ENCODE data around the gene FAM98B.

FAM98B gene

DNA sequence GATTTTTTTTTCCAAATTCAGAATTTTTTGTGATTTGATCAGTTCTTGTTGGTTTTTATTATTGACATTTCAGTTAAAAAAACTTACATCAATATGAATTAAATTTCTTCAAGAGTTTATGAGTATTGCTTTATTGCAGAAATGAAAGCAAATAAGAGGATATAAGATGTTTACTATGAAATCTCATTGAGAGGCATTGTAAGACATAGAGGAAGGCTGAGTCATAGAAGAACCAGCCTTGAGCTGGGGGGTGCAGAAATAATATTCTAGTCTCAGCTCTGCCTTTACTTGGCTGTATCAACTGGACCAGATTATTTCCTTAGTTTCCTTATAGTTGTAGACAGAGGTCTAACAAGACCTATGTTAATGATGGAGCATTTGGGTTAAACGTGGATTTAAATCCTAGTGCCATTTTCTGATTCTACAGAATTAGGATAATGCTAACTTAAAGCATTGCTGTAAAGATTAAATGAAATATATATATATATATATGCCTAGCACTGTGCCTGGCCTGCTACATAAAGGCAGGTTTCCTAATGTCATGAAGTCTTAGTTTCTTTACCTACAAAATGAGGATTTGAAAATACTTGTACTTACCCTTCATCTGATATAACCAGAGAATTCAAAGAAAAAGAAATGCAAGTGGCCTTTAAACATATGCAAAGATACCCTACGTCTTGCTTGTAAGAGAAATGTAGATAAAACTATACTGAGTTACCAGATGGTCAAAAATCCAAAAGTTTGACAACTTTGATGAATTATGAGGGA lies 7.3 kb downstream of the FAM98B start:
- DNase-seq (ENCODE audit: low spot score) = peak; percentile 51

DNA sequence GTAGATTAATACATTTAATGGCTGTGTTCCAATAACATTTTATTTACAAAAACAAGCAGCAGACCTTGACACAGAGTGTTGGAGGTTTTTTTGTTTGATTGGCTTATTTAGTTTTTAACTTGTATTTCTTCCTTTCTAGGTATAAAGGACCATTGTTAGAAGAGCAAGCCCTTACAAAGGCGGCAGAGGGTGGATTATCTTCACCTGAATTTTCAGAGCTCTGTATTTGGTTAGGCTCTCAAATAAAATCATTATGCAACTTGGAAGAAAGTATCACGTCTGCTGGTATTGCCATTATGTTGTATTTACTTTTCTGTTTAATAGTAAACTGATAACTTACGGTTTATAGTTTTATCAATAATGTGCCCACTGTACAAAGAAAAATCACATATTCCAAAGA lies 10.0 kb downstream of the FAM98B start:
- DNase-seq (ENCODE audit: low spot score) = no peak

DNA sequence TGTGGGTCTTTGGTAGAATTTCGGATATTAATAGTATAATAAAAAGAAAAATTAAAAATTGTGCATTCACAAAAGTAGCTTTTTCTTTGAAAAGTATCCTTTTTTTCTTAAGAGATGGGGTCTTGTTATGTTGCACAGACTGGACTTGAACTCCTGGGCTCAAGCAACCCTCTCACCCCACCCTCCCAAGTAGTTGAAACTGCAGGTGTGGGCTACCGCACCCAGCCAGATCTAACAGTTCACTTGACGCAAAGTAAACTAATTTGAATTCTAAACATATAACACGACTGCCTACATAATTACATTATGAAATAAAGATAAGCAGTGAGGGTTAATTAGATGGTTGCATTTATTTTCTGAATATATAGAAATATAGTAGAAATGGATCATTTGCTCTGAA lies 10.7 kb downstream of the FAM98B start:
- DNase-seq (ENCODE audit: low spot score) = no peak

DNA sequence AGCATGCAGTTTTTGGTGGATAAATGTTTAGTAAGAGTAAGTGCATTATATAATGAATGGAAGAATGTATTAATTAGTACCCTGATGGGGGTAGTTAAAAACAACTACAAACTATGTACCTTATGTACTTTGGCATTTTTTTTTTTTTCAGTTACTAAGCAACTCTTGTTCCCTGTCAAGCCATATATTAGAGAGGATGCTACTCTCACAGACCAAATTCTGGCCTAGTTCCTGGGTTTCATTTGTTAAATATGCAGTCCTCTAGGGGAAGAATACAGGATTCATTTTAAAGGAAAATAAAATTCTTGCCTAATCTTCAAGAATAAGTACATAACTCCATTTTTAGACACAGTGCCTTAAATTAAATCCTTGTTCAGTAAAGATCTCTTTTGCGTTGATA lies 16.9 kb downstream of the FAM98B start:
- DNase-seq (ENCODE audit: low spot score) = no peak

DNA sequence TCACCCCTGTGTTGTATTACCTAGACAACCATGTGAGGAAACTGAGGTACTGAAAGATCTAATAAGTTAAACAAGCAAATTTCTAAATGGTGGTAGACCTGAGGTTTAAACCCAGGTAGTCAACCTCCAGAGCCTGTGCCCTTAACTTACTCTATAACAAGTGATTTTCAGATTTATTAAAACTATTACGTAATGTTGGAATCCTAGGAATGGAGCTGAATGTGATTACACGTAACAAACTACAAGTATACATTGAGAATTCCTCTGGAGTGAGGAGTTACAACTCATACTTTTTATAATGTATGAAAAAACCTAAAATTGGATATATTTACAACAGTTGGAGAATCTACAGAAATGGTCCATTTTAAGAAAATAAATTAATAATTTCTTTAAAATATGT lies 18.0 kb downstream of the FAM98B start:
- DNase-seq (ENCODE audit: low spot score) = no peak

DNA sequence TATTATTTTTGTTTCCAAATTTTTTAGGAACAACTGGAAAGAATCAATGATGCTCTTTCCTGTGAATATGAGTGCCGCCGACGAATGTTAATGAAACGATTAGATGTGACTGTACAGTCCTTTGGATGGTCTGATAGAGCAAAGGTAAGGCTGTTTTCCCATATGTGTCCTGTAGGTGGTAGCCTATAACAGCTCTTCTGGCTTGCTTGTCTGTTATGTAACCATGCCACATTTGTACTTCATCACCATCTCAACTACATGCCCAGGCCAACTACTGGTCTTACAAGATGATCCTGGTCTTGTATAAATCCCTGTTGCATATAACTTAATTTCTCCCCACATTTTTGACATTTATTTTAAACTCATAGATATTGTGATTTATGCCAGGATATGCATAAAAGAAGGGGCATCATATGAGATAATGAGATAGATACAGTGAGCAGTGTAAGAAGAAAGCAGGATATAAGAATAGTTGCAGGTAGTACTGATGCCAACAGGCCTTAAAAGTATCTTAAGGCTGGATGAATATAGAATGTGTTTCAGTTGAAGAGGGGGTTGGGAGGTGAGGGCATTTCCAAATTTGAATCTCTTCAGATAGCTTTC lies 20.3 kb downstream of the FAM98B start:
- DNase-seq (ENCODE audit: low spot score) = no peak

DNA sequence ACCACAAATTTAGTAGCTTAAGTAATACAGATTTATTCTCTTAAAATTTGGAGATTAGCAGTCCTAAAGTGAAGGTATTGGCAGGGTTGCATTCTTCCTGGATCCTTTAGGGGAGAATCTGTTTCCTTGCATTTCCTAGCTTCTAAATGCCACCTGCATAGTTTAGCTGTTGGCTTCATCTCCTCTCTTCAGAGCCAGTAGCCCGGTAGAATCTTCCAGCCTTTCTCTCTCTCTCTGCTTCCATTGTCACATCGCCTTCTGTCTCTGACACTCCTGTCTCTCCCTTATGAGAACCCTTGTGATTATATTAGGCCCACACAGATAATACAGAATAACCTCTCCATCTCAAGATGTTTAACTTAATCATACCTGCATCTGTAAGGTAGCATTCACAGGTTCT lies 21.4 kb downstream of the FAM98B start:
- DNase-seq (ENCODE audit: low spot score) = no peak

DNA sequence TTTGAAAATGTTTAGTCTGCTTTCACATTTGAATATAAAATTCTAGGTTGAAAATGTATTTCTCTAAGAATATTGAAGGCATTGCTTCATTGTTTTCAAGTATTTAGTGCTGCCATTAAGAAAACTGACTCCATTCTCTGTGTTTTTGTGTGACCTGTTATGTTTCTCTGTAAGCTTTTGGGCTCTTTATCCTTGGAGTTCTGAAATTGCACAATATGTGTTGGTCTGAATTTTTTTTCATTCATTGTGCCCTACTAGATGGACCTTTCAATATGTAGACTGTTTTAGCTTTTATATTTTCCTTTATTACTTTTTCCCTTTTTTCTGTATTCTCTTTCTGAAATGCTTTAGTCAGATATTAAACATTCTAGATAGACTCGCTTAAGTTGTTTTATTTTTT lies 22.2 kb downstream of the FAM98B start:
- DNase-seq (ENCODE audit: low spot score) = no peak

DNA sequence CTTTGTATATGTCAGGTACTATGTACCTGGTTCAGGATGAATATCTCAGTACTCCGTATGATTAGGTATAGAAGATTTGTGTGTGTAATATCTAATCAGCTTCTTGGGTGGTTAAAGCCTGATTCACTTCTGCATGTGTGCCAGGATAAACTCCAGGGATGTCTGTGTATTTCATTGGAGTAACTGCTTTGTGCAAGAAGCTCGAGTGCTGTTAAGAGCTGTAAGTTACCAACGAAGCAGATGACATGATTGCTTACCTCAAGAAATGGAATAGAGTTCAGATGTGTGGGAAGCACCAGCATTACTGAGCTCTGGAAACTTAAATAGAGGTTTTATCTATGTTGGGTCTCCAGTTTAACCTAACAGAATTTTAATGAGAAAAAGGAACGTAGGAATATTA lies 23.7 kb downstream of the FAM98B start:
- DNase-seq (ENCODE audit: low spot score) = no peak

DNA sequence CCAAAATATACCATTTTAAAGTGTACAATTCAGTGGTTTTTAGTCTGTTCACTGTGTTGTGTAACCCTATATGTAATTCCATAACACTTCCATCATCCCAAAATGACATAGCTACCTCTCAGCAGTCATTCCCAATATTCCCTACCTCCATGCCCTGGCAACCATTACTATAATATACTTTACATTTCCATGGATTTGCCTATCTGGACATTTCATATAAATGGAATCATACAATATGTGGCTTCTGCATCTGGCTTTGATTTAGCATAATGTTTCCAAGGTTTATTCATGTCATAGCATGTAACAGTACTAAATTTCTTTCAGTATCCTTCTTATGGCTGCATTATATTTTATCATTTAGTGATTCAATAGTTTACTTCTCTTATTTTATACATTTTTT lies 25.3 kb downstream of the FAM98B start:
- DNase-seq (ENCODE audit: low spot score) = no peak

DNA sequence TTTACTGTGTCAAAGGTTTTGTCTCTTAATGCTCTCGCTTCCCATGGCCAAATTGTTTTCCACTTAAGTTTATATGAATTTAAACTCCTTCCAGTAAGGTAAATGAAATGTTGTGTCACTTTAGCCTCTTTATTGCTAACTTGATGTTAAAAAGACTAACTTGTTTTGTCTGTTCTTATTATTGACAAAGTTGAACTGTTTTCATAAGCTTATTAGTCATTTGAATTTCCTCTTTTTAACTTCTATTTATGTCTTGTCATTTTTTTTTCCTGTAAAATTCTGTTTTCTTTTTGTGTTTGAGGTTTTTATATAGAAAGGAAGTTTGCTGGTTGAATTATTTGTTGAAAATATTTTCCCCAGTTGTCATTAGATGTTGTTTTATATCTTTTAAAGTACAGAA lies 25.8 kb downstream of the FAM98B start:
- DNase-seq (ENCODE audit: low spot score) = no peak

DNA sequence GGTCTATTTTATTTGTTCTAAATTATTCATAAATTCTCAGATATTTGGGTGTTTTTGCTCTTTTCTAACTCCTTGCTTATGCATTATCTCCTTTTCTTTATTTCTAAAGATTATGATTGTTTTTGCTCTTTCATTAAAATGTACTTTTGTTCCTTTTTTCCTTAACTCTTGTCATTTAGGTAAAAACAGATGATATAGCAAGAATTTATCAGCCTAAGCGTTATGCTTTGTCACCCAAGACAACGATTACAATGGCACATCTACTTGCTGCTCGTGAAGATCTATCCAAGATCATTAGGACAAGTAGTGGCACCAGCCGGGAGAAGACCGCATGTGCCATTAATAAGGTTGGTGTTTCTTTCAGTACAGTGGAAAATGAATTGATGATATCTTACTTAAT lies 27.2 kb downstream of the FAM98B start:
- DNase-seq (ENCODE audit: low spot score) = no peak

DNA sequence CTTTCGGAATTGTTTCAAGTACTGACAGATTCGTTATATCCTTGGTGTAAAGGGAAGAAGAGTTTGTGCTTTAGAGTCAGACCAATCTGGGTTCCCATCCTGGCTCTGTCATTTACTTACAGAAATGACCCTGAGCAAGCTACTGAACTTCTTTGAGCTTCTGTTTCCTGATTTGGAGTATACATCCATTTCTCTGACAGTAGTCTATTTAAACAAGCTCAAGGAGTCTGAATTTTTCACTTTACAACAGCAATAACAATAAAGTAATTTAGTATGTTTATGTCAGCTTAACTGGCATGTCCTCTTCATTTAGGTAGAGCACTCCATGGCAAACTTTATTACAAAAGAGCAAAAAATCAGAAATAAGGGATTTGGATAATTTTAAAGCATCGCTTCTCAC lies 27.8 kb downstream of the FAM98B start:
- DNase-seq (ENCODE audit: low spot score) = no peak

DNA sequence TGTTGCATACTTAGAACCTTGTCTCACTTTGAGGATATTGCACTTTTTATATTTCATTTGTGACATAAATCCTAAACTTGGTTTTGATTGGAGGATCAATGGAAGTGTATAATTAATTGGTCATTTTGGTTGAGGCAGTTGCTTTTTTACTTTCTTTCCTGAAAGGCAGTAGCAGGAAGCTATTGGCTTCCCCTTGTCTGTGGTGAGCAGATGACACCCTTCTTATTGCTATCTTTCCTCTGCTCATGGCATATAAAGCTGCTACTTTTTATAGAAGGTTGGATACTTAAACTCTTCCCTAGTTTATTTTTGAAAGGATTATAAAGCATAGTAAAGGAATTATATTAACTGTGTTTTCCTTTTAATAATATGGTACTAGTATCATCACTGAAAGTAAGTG lies 28.6 kb downstream of the FAM98B start:
- no peak for DNase-seq (ENCODE audit: low spot score)

DNA sequence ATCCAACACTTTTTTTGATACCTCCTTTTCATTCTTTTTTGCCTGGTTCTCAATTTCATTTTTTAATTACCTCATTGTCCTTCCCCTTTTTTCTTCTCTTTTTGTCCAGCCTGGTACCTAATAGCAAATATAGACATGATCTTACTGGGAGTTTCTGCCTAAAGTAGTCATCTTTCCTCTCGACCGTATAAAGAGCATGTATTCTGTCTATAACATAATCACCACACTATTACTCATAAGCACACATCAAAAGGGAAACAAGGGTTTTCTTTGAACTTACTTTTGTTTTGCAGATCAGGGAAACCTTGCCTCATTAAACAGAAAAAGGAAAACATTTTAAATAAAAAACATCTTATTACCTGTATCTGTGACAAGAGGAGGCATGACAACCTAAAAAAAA lies 33.0 kb downstream of the FAM98B start:
- DNase-seq (ENCODE audit: low spot score) = peak; percentile 5

DNA sequence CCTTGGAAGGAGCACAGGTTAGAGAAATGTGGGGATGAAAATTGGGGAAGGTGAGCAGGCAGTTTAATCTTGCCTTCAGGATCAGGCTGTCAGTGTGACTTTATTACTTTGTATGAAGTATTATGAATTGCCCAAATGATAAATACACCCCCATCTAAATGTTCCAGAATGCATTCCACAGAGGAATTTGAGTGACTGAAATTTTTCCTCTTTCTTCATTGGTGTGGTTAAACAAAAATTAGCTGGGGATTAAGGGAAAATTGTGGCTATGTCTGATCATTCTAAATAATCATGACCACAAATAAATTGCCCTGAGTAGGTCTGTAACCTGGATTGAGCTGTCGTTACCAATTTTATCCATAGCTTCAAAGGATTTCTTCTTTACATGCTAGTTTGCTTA lies 33.5 kb downstream of the FAM98B start:
- no peak for DNase-seq (ENCODE audit: low spot score)

DNA sequence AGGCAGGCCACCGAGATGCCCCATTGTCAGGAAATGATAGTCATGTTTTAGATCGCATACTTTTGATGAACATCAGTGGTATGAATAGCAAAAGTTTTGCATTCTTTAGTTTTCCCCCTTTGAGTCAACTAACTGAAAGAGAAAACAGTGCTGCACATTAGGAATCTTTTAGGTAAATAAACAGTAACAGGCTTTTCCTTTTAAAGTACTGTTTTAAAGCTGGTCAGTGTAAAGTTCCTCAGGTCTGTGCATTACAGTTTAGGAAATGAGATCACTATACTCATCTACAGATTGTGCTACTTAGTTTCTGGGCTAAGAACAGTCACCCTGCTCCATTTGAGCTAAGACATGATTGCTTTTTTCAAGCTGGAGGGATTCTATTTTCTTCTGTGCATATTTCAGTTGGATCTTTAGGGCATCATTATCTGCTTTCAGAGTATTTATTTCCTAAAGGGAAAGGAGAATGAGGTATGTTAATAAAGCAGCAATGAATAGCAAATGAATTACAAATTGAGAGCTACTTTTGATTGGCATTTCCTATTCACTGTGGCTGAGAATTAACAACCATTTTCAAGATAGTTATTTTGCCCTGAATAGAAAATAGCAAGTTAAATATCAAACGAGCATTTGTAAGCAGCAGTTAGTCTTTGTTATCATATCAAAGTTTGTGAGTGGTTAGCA lies 36.5 kb downstream of the FAM98B start:
- DNase-seq (ENCODE audit: low spot score) = peak; percentile 53

DNA sequence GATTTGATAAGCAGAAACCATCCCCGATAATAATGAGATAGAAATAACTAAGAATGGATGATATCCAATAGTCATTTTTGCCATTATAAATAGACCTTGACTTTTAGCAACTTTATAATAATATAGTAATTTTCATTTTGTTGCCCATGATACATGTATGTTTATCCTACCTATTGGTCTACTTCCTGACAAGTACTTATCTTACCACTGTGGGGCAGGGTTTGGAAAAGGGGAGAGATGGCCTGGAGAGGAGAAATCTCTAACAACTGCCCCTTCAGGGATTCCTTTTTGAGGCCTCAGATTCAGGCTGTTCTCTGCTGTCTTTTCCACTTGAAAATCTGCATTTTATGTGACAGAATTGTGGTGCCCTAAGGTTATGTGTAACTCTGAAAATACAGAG lies 42.2 kb downstream of the FAM98B start:
- DNase-seq (ENCODE audit: low spot score) = no peak

DNA sequence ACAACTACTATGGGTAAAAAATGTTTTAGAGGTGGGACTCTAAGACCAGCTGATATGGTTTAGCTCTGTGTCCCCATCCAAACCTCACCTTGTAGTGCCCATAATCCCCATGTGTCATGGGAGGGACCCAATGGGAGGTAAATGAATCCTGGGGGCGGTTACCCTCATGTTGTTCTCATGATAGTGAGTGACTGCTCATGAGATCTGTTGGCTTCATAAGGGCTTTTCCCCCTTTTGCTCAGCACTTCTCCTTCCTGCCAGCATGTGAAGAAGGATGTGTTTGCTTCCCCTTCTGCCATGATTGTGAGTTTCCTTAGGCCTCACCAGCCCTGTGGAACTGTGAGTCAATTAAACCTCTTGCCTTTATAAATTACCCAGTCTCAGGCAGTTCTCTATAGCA lies 45.7 kb downstream of the FAM98B start:
- DNase-seq (ENCODE audit: low spot score) = no peak

DNA sequence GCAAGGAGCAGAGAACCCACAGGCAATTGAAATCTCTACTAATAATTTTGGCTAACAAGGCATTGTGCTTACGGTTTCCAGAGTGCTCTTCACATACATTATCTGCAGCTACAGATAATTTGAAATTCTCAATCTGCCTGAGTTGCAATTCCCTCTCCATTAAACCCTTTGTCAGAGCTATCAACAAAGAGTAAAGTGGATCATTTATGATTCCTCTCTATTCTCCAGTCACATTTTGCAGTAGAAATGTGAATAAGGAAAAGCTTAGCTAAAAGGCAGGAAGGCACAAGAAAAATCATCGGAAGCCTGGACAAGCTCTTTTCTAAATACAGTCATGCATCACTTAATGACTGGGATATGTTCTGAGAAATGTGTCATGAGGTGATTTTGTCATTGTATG lies 49.6 kb downstream of the FAM98B start:
- DNase-seq (ENCODE audit: low spot score) = no peak

DNA sequence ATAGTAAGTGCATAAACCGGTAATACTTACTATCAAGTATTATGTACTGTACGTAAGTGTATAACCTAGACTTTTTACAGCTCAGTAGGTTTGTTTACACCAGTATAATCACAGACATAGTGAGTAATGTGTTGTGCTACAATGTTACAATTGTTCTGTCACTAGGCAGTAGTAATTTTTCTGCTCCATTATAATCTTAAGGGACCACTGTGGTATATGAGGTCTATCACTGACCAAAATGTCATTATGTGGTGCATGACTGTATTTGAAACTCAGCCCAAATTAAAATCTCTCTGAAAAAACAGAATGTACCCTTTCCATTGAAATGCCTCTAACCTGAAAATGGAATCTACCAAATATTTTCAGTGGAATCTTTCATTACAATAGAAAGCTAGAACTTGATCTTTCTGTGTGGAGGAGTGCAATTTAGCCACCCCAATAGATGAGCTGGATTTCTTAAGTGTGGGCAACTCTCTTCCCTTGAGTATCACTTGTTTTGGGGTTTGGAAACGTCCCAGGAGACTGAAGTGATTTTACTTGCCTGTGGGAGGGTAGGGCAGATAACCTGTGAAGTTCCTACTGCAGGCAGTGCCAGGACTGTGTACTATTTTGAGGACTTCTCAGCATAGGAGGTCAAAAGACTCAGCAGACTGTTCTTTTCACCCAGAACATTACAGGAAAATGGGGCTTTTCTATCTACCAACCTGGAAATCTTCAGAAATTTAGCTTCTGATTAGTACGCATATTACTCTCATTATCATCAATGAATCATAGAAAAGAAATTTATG lies 50.9 kb downstream of the FAM98B start:
- no peak for DNase-seq (ENCODE audit: low spot score)

DNA sequence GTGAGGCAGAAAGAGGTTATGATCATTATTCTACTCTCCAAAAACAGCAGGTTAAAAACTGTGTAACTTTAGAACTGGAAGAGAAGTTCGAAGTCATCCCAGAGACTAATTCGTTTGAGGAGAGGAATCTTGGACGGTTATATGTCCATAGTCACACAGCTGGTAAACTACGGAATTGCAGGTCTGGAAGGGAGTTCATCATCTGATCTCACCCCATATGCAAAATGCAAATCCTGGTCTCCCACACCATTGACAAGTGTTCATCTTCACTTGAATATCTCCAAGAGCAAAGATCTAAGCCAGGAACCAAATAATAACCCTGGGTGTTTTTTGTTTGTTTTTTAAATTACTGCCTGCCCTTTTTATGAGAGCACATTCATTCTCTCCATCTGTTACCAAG lies 53.1 kb downstream of the FAM98B start:
- no peak for DNase-seq (ENCODE audit: low spot score)

DNA sequence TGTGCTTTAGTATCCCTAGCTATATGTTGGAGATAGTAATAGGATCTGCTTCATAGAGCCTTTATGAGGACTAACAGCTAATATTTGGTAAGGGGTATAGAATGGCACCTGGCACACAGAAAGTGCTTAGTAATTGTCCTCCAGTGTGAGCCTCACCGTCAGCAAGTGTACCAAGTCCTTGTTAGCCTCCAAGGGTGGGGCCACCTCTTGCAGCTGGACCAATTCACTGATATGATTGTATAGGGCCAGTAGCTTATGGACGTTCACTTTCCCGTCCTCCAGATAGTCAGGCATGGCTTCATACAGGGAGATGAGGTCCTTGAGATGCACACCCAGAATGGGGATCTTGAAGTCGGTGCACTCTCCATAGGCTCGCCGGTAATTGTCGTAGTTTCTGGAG lies 53.6 kb downstream of the FAM98B start:
- DNase-seq (ENCODE audit: low spot score) = no peak

All from hepatic stellate cell (primary cell).